Measurements from ENCODE around the gene CHTF18.
"Not testable (repeated sequence)": the region's sequence is repeated elsewhere in the genome, so short reads cannot be mapped to it uniquely, and the experiment has no call there.

Gene CHTF18

DNA sequence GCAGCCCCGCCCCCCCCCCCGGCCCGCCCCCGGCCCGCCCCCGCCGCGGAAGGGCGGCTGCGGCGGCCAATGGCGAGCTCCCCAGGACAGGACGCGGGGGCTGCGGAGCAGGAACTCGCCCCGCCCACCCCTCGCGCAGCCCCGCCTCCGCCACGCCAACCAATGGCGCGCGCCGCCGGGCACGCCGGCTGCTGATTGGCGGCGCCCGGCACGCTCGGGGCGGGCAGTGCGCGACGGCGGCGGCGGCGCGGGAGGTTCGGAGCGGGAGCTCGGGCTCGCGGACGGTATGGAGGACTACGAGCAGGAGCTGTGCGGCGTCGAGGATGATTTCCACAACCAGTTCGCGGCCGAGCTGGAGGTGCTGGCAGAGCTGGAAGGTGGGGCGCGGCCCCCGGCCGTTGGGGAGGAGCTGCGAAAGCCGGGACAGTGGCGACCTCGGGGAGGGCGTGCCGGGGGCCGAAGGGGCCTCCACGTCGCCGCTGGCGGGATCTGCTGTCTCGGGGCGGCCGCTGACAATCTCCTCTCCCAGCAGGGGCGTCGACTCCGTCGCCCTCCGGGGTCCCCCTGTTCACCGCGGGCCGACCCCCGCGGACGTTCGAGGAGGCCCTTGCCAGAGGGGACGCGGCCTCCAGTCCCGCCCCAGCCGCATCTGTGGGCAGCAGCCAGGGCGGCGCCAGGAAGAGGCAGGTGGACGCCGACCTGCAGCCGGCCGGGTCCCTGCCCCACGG is at the start of gene CHTF18:
Gene CHTF18 (plus strand): TSS at position 222 of the 728 bp plus-strand sequence. CDS start 65 bp downstream, at position 287.
- no peak for FAIRE-seq

DNA sequence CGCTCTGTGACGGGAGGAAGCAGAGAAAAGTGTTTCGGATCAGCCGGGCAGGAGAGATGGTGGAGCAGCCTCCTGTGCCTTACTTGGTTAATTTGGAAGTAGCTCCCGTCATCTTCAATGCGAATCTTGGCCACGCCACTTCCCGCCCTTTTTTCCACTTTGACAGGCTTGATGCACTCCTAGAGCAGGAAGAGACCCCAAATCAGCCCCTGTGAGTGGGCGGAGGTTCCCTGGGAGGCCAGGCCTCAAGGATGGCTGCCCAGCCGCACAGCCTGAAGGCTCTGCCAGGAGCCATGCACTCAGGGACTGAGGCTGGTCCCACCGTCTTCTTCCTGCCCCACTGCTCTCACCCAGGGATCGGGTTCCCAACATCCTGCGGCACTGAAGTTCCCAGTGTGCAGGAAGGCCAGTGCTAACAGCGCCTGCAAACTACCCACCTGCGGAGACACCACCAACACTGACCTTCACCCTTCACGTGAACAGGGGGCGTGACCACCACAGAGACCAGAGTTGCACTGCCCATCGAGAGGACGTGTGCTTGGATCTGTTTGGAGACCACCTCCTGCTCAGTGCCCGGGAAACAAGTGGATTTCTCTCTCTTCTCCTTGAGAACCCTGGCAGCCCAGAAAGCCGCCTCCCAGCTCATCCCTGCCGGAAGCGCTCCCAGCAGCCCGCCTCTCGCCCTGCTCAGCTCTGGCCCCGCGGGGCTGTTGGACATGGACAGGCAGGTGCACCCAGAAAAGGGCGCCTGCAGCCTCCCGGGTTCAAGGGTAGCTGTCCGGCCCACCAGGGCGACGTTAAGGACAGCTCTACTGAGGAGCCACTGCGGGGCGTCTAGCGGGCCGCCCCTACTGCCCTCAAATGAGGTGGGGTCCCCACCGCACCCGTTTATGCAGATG is 48.6 kb upstream of the CHTF18 start:
- DNase-seq (ENCODE audit: low spot score) (no peak), FAIRE-seq (no peak)

More for the DNA sequence above, at the start of gene CHTF18:
- peak; percentile 73 for DNase-seq (ENCODE audit: low spot score)

DNA sequence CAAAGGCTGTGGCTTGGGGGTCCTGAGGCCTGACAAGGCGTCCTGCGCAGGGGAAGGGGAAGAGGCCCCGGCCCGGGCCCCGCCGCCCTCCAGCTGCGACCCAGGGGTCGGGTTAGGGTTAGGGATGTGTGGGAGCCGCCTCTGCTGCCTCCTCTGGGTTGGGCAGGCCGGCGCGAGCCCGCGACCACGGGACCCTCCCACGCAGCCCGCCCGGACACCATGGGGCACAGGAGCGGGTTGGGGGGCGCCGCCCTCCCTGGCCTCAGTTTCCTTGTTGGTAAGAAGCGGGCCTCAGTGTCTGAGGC is 48.0 kb upstream of the CHTF18 start:
- no peak for FAIRE-seq
- DNase-seq (ENCODE audit: low spot score) = no peak

DNA sequence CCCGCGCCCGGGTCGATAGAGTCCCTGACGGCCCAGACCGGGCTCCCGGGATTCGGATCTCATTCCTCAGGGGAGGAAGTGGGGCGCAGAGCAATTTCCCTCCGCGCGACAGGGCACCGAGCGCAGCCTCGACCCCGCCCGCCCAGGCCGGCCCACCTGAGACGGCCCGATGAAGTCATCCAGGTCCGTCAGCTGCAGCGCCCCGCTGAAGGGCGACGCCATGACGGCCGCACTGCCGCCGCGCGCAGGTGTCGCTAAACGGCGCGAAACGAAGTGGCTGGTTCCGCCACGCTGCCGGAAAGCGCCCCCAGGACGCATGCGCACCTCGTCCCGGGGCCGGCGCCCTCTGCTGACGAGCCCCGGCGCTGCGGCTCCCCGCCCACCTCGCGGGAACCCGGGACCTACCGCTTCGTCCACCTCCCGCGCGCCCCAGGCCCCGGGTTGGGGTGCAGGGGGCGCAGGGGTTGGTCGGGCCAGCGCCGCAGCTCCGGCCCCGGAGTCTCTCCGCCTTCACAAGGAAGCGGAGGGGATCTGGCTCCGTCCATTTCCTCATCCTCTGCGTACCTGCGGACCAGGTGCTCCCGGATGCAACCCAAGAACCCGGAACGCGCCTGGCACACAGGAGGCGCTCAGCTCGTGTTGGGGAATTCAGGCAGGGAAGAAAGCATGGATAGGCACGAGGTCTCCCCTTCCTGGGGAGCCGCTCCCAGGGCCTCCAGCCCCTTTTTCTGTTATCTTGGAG is 47.5 kb upstream of the CHTF18 start, which contains the start of gene CIAO3:
Gene CIAO3 (minus strand): TSS at position 234 of the 742 bp plus-strand sequence. CDS start 12 bp downstream, at position 222.
- peak; percentile 74 for DNase-seq (ENCODE audit: low spot score)
- no peak for FAIRE-seq

DNA sequence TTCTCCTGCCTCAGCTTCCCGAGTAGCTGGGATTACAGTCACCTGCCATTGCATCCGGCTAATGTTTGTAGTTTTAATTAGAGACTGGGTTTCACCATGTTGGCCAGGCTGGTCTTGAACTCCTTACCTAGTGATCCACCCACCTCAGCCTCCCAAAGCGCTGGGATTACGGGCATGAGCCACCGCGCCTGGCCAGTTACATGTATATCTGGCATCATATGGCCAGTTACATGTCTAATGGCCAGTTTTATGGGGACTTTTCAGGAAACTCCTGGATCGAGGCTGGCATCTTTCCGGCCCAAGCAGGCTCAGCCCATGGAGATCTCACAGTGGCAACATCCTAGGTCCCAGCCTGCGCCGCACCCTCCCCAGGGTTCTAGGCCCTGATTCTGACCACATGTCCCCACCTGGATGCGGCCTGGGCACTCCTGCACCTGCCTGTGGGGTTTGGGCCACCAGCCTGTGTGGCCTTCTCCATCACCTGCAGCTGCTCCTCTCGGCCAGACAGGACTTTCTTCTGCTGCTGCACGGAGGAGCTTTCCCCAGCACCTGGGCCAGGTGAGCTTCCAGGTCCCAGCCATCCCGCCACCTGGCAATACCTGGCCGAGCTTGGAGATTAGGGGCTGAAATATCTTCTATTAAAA is 46.3 kb upstream of the CHTF18 start:
- FAIRE-seq = no peak

DNA sequence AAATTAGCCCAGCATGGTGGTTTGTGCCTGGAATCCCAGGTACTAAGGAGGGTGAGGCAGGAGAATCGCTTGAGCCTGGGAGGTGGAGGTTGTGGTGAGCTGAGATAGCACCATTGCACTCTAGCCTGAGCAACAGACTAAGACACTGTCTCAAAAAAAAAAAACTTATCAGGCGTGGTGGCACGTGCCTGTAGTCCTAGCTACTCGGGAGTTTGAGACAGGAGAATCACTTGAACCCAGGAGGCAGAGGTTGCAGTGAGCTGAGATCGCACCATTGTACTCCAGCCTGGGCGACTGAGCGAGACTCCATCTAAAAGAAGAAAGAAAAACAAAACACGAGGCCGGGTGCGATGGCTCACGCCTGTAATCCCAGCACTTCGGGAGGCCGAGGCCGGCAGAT is 45.5 kb upstream of the CHTF18 start:
- not testable (repeated sequence) for DNase-seq (ENCODE audit: low spot score); FAIRE-seq

More for the DNA sequence above, 46.3 kb upstream of the CHTF18 start:
- DNase-seq (ENCODE audit: low spot score) = no peak

DNA sequence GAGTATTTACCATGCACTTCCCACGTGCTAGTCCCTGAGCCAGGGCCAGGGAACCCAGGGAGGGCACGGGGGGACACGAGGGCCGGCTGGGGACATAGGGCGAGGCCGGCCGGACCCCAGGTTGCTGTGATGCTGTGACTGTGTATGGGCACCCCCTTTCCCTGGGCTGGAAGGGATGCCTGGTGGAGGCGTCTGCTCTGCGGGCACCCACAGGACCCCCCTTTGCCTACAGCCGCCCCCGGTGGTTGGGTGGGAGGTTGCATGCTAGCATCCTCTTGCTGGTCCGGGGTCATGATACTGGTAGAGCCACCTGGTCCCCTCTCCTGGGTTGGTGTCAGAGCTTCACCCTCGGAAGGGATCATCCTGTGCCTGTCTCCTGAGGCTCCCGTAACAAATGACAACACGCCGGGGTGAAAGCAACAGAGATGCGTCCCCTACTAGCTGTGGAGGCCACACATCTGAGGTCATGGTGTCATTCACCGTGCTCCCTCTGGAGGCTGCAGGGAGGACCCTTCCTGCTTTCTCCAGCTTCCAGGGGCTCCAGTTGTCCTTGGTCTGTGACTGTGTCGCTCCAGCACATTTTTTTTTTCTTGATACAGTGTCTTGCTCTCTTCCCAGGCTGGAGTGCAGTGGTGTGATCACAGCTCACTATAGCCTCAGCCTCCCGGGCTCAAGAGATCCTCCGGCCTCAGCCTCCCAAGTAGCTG is 44.5 kb upstream of the CHTF18 start:
- FAIRE-seq (no peak), DNase-seq (ENCODE audit: low spot score) (no peak)

DNA sequence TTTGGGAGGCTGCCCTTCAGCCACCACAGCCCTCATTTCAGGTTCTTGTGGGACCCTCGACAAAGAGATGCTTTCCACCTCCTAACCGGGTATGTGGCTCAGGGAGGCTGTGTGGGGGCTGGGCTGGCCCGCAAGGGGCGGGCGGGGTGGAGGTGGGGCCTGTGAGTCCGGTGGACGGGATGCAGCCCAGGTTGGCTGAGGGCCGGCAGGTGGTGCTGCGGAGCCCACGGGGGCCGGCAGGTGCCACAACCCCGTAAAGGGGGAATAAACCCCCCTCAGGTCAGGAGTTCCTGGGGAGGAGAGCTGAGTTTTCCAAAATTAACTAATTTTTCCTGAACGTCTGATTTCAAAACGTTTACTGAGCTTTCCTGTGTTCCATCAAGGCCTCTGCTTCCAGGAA is 42.7 kb upstream of the CHTF18 start:
- DNase-seq (ENCODE audit: low spot score) = no peak
- no peak for FAIRE-seq

DNA sequence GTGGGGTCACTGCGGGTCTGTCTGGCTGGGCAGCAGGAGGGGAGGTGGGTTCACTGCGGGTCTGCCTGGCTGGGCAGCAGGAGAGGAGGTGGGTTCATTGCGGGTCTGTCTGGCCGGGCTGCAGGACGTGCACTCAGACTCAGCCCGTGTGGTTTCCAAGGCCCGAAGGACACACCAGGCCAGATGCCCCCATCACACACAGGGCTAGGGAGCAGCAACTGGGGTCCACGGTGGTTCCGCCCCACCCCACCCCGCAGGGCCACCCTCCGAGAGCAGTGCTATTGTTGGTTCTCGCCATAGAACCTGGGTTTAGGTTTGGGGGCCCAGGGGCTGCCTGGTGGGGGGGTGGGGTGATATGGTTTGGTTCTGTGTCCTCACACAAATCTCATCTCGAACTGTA is 41.8 kb upstream of the CHTF18 start:
- FAIRE-seq = no peak

DNA sequence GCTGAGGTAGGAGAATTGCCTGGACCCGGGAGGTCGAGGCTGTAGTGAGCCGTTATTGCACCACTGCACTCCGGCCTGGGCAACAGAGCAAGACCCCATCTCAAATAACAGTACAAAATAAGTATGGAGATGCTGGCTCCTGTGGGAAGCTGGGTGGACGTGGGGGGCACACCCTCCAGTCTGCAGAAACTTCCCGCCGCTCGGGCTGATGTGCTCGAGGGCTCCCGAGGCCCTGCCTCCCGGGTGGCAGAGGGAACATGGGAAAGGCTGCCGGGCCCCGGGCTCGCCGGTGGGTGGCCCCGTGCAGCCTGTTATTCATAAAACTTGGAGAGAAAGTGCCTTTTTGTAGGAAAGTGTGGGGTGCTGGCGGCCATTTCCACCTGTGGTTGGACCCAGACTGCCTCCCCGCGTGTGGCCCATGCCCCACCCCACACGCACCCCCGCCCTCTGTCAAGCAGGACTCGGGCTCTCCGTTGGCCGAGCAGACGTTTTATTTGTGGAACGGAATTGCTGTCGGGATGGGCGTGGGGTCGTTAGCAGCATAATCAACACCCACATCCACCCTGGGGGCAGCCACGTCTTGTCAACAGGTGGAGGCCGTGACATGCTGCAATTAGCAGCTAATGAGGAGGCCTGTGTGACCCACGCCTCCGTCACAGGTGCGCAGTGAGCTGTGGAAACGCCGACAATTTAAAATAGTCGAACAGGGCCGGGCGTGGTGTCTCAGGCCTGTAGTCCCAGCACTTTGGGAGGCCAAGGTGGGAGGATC is 40.3 kb upstream of the CHTF18 start:
- no peak for FAIRE-seq
- DNase-seq (ENCODE audit: low spot score) = no peak

More for the DNA sequence above, 41.8 kb upstream of the CHTF18 start:
- DNase-seq (ENCODE audit: low spot score) = no peak

DNA sequence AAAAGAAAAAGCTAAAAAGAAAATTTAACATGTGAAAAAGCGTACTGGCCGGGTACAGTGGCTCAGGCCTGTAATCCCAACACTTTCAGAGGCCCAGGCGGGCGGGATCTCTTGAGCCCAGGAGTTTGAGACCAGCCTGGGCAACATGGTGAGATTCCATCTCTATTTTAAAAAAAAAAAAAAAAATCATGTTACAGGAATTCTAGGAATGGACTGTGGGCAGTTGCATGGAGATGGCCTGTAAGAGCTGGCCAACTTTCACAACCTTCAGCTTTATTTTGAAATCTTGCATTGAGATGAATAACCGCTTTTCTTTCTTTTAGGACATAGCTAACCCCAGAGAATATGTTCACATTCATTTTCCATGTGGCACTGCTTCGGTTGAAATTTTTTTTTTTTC is 39.4 kb upstream of the CHTF18 start:
- no peak for FAIRE-seq
- DNase-seq (ENCODE audit: low spot score) = no peak

DNA sequence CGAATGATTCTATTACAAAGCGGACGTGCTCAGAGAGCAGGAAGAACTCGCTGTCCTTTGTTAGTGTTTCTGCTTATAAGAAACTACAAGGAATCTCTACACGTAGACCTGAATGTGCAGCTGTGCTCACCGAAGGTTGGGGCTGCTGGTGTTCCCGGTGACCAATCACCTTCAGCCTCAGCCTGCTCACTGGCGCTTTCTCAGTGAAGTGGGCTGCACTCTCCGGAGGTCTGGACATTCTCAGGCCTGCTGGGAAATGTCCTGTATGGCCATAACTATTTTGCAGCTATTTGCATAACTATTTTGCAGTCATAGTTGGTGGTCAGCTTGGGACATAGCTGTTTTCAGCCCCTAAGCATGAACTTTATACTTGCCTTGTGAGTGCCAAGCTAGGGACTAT is 37.9 kb upstream of the CHTF18 start:
- FAIRE-seq (no peak), DNase-seq (ENCODE audit: low spot score) (no peak)

DNA sequence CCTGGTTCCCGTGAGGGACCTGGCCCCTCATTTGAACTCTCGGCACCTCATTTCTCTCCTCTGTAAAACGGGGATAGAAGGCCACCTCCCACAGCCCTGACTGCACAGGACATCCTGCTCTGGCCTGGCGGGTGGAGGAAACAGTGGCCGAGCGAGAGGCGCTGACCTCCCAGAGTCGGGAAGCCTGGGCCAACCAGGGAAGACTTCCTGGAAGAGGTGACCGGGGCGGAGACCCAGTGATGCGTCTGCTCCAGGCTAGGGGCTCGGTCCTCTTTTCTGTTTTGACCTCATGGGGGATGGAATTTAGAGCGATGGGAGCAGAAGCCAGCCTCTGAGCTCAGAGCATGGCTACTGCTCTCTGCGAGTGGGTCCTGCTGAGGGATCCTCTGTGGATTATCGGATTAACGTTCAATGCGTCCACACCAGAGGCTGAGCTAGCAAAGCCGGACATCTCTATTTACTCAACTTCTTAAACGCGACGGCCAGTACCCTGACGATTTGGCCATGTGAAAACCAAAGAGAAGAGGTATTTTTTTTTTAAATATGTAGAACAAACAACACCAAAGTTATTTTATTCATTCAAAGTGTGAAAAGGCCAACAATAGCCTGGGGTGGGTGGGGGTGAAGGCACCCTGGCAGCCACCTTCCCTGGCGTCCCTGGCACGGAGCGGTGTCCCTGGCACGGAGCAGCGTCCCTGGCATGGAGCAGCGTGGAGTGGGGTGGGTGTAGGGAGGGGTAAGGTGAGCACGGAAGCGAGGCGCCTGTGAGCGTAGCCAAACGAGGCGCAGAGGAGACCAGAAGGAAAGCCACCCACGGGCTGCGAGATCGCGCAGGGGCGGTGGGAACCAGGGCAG is 37.0 kb upstream of the CHTF18 start:
- DNase-seq (ENCODE audit: low spot score) = no peak
- FAIRE-seq = no peak

DNA sequence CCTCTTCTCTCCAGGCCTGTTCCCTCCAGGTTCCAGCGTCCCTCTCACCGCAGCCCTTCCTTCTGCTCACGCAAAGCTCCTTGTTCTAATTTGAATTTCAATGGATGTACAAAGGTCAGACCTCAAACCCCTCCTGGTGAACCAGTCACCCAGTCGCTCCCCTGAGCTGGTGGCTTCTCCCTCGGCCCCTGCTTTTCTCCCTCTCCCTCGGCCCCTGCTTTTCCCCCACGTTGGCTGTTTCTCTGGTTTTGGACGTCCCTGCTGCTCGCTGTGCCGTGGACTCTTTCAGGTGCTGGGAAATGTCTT is 36.5 kb upstream of the CHTF18 start:
- DNase-seq (ENCODE audit: low spot score) (no peak), FAIRE-seq (no peak)

DNA sequence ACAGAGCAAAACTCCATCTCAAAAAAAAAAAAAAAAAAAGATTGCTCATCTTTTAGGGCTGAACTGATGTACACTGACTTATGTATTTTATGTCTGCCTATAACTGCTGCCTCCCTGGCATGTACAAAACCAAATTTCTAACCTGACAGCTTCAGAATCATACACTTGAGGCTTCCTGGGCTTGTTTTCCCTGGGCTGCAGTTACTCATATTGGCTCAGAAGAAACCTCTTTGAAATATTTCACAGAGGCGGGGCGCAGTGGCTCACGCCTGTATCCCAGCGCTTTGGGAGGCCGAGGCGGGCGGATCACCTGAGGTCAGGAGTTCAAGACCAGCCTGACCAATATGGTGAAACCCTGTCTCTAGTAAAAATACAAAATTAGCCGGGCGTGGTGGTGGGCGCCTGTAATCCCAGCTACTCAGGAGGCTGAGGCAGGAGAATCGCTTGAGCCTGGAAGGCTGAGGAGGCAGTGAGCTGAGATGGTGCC is 34.3 kb upstream of the CHTF18 start:
- not testable (repeated sequence) for FAIRE-seq; DNase-seq (ENCODE audit: low spot score)

DNA sequence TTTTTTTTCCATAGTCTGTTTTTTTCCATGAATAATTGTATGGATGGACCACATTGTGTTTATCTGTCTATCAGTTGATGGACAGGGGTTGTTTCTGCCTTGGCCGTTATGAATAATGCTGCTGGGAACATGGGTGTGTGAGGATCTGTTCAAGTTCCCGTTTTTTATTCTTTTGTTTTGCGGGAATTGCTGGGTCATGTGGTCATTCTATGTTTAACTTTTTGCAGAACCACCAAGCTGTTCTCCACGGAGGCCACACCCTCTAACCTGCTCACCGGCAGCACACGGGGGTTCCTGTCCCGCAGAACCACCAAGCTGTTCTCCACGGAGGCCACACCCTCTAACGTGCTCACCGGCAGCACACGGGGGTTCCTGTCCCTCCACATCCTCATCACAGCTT is 33.8 kb upstream of the CHTF18 start:
- FAIRE-seq = no peak
- no peak for DNase-seq (ENCODE audit: low spot score)

DNA sequence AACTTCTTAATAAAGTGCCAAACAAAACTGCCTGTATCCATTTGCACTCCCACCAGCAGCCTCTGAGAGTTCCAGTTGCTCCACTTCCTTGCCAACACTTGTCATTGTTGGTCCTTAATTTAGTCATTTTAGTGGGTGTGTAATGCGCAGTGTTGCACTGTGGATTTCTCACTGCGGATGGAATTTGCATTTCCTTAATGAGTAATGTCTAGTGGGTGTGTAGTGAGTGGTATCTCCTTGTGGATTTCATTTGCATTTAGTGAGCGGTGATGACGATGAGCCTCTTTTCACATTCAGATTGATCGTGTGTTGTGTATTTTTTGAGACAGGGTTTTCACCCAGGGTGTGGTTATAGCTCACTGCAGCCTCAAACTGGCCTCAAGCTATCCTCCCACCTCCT is 32.0 kb upstream of the CHTF18 start:
- DNase-seq (ENCODE audit: low spot score) (no peak), FAIRE-seq (no peak)

DNA sequence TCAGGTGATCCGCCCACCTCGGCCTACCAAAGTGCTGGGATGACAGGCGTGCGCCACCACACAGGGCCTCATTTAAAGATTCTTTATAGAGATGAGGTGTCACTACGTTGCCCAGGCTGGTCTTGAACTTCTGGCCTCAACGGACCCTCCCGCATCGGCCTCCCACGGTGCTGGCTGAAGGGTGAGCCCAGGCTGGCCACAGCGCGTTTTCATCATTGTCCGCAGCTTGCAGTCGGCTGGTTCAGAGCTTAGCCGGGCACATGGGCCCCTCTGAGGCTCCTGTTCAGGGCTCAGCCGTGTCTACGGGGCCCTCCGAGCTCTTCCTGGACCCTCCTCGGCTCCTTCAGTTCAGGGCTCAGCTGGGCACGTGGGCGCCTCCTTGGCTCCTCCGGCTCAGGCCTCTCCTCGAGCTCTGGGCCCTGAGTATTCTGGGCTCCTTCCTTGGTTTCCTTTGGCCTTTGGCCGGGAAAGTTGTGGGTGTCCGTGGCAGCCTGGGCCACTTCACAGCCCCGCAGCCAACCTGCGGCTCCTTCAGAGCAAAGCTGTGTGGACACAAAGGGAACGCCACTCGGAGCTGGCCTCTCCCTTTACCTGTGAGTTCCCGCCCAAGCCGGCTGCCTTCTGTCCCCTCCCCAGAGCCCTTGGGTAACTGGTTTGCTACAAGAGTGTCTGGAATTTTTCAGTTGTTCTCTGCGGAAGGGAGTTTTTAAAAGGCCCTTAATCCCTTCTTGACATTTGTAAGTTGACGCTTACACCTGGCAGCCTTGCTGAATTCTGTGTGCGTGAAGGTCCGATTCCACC is 29.1 kb upstream of the CHTF18 start:
- no peak for DNase-seq (ENCODE audit: low spot score)
- no peak for FAIRE-seq
